GM23338 (cell line): ENCODE measurements around the gene EIF4G3.

Source experiments
- CREB1 ChIP-seq: fragments of 250-450 bp; sonication (Bioruptor Pico); IDR thresholded peaks from 2 replicates; pipeline ENCODE4 v1.5.0; 2020; ENCODE audit warnings: low read depth, mild to moderate bottlenecking, moderate library complexity
- EZH2 ChIP-seq: fragments of 200-600 bp; sonication (generic); IDR thresholded peaks from one replicate; pipeline ENCODE4 v1.8.0; 2017; ENCODE audit warnings: antibody characterized with exemption, mild to moderate bottlenecking, low read depth; ENCODE audit not compliant: unreplicated experiment
- EZH2phosphoT487 ChIP-seq: fragments of 200-600 bp; sonication (generic); IDR thresholded peaks from one replicate; pipeline ENCODE4 v1.8.1; 2018; ENCODE audit warnings: antibody characterized with exemption; ENCODE audit not compliant: unreplicated experiment
- JUNB ChIP-seq: IDR thresholded peaks from one replicate; pipeline ENCODE4 v1.6.1; 2016; ENCODE audit warnings: antibody characterized with exemption; ENCODE audit not compliant: unreplicated experiment
- NANOG ChIP-seq: IDR thresholded peaks from 2 replicates; pipeline ENCODE4 v1.6.1; 2016; ENCODE audit warnings: antibody characterized with exemption, borderline replicate concordance
- POLR2AphosphoS5 ChIP-seq: IDR thresholded peaks from 2 replicates; pipeline ENCODE4 v1.6.1; 2016; ENCODE audit warnings: antibody characterized with exemption, low read depth
- STAT1 ChIP-seq: IDR thresholded peaks from one replicate; pipeline ENCODE4 v1.6.1; 2016; ENCODE audit warnings: antibody characterized with exemption; ENCODE audit not compliant: unreplicated experiment
- ZNF114 ChIP-seq: fragments of 250-450 bp; sonication (Bioruptor Pico); IDR thresholded peaks from 2 replicates; pipeline ENCODE4 v1.5.0; 2020; ENCODE audit warnings: mild to moderate bottlenecking, moderate library complexity
- ZNF331 ChIP-seq: fragments of 250-450 bp; sonication (Bioruptor Pico); IDR thresholded peaks from 2 replicates; pipeline ENCODE4 v1.5.0; 2020; ENCODE audit warnings: low read depth, mild to moderate bottlenecking, moderate library complexity
- TF ChIP-seq, protein P1 (sequence below), 2 experiments: fragments of 200-600 bp in 1 of 2; sonication (generic) in 1 of 2; conservative IDR thresholded peaks; 2 replicates each; pipeline versions ENCODE4 v1.5.1 to v1.6.1; 2016 to 2017; ENCODE audit warnings: antibody characterized with exemption in 2 of 2, low read depth in 2 of 2, mild to moderate bottlenecking in 2 of 2, moderate library complexity in 1 of 2
- TF ChIP-seq, protein P2 (sequence below): IDR thresholded peaks from one replicate; pipeline ENCODE4 v1.6.1; 2018; ENCODE audit warnings: antibody characterized with exemption; ENCODE audit not compliant: unreplicated experiment
- TF ChIP-seq, protein P3 (sequence below): IDR thresholded peaks from 2 replicates; pipeline ENCODE4 v1.6.1; 2016; ENCODE audit warnings: antibody characterized with exemption

DNA sequence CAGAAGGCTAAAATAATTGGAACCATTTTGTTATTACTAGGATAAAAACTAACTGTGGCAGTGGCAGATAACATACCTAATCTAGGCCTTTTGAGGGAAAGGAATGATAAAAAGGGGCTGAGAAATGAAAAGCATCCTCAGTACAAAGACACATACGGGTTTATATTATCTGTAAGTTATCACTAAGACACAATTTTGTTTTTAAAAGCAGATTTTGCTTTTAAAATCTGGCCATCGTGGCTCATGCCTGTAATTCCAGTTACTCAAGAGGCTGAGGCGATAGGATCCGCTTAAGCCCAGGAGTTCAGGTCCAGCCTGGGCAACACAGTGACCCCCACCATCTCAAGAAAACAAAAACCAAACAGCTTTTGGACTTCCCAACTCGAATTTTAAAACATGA is 364.8 kb downstream of the EIF4G3 start:
- TF ChIP-seq, protein P1, sequence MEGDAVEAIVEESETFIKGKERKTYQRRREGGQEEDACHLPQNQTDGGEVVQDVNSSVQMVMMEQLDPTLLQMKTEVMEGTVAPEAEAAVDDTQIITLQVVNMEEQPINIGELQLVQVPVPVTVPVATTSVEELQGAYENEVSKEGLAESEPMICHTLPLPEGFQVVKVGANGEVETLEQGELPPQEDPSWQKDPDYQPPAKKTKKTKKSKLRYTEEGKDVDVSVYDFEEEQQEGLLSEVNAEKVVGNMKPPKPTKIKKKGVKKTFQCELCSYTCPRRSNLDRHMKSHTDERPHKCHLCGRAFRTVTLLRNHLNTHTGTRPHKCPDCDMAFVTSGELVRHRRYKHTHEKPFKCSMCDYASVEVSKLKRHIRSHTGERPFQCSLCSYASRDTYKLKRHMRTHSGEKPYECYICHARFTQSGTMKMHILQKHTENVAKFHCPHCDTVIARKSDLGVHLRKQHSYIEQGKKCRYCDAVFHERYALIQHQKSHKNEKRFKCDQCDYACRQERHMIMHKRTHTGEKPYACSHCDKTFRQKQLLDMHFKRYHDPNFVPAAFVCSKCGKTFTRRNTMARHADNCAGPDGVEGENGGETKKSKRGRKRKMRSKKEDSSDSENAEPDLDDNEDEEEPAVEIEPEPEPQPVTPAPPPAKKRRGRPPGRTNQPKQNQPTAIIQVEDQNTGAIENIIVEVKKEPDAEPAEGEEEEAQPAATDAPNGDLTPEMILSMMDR (conservative IDR thresholded peaks at IDR 0.05; ENCODE audit: low read depth in 2 of 2): no peak
- TF ChIP-seq CREB1 (no peak), EZH2phosphoT487 (no peak), JUNB (no peak), POLR2AphosphoS5 (no peak), ZNF331 (CRISPR knock-in tag) (no peak), EZH2 (no peak), NANOG (no peak), STAT1 (no peak), ZNF114 (CRISPR knock-in tag) (no peak)
- TF ChIP-seq, protein P2, sequence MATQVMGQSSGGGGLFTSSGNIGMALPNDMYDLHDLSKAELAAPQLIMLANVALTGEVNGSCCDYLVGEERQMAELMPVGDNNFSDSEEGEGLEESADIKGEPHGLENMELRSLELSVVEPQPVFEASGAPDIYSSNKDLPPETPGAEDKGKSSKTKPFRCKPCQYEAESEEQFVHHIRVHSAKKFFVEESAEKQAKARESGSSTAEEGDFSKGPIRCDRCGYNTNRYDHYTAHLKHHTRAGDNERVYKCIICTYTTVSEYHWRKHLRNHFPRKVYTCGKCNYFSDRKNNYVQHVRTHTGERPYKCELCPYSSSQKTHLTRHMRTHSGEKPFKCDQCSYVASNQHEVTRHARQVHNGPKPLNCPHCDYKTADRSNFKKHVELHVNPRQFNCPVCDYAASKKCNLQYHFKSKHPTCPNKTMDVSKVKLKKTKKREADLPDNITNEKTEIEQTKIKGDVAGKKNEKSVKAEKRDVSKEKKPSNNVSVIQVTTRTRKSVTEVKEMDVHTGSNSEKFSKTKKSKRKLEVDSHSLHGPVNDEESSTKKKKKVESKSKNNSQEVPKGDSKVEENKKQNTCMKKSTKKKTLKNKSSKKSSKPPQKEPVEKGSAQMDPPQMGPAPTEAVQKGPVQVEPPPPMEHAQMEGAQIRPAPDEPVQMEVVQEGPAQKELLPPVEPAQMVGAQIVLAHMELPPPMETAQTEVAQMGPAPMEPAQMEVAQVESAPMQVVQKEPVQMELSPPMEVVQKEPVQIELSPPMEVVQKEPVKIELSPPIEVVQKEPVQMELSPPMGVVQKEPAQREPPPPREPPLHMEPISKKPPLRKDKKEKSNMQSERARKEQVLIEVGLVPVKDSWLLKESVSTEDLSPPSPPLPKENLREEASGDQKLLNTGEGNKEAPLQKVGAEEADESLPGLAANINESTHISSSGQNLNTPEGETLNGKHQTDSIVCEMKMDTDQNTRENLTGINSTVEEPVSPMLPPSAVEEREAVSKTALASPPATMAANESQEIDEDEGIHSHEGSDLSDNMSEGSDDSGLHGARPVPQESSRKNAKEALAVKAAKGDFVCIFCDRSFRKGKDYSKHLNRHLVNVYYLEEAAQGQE: no peak
- TF ChIP-seq, protein P3, sequence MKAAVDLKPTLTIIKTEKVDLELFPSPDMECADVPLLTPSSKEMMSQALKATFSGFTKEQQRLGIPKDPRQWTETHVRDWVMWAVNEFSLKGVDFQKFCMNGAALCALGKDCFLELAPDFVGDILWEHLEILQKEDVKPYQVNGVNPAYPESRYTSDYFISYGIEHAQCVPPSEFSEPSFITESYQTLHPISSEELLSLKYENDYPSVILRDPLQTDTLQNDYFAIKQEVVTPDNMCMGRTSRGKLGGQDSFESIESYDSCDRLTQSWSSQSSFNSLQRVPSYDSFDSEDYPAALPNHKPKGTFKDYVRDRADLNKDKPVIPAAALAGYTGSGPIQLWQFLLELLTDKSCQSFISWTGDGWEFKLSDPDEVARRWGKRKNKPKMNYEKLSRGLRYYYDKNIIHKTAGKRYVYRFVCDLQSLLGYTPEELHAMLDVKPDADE: no peak
